ENCODE results near the gene DNM3.

The DNM3 gene

GRCh38 chr1:172107316-172107975, 266.1 kb downstream of the DNM3 start:
- no peak for DNase-seq (ENCODE audit: low spot score)

GRCh38 chr1:172108161-172108893, 267.0 kb downstream of the DNM3 start:
- DNase-seq (ENCODE audit: low spot score), result no peak

GRCh38 chr1:172109359-172109758, 268.1 kb downstream of the DNM3 start:
- DNase-seq (ENCODE audit: low spot score), result no peak

- DNase-seq (ENCODE audit: low spot score), result no peak
Measured at GRCh38 chr1:172112576-172112975, 271.3 kb downstream of the DNM3 start.

- DNase-seq (ENCODE audit: low spot score), result peak; percentile 60
Measured at GRCh38 chr1:172117800-172118199, 276.5 kb downstream of the DNM3 start.

GRCh38 chr1:172118618-172119017, 277.3 kb downstream of the DNM3 start:
- DNase-seq (ENCODE audit: low spot score), result no peak

GRCh38 chr1:172119184-172119583, 277.9 kb downstream of the DNM3 start:
- no peak for DNase-seq (ENCODE audit: low spot score)

- no peak for DNase-seq (ENCODE audit: low spot score)
Measured at GRCh38 chr1:172120381-172120780, 279.1 kb downstream of the DNM3 start.

GRCh38 chr1:172121081-172121717, 279.9 kb downstream of the DNM3 start:
- DNase-seq (ENCODE audit: low spot score), result no peak

GRCh38 chr1:172122381-172122780, 281.1 kb downstream of the DNM3 start:
- DNase-seq (ENCODE audit: low spot score), result no peak

- no peak for DNase-seq (ENCODE audit: low spot score)
Measured at GRCh38 chr1:172125250-172125649, 284.0 kb downstream of the DNM3 start.

GRCh38 chr1:172125812-172126430, 284.6 kb downstream of the DNM3 start:
- no peak for DNase-seq (ENCODE audit: low spot score)

GRCh38 chr1:172132836-172133235, 291.5 kb downstream of the DNM3 start:
- no peak for DNase-seq (ENCODE audit: low spot score)

GRCh38 chr1:172134087-172134731, 292.9 kb downstream of the DNM3 start:
- DNase-seq (ENCODE audit: low spot score), result no peak

- DNase-seq (ENCODE audit: low spot score), result peak; percentile 44
Measured at GRCh38 chr1:172135076-172135672, 293.9 kb downstream of the DNM3 start.

- DNase-seq (ENCODE audit: low spot score), result no peak
Measured at GRCh38 chr1:172135978-172136610, 294.8 kb downstream of the DNM3 start.

- DNase-seq (ENCODE audit: low spot score), result no peak
Measured at GRCh38 chr1:172136925-172137324, 295.6 kb downstream of the DNM3 start.

- no peak for DNase-seq (ENCODE audit: low spot score)
Measured at GRCh38 chr1:172137703-172138454, 296.6 kb downstream of the DNM3 start.

- no peak for DNase-seq (ENCODE audit: low spot score)
Measured at GRCh38 chr1:172138634-172139033, 297.3 kb downstream of the DNM3 start.

GRCh38 chr1:172139196-172139595, 297.9 kb downstream of the DNM3 start:
- DNase-seq (ENCODE audit: low spot score), result no peak

GRCh38 chr1:172140072-172140471, 298.8 kb downstream of the DNM3 start:
- no peak for DNase-seq (ENCODE audit: low spot score)
